Activated T-helper 1 cell treated with anti-CD3 and anti-CD28 coated beads, Interleukin-12 subunit alpha, Interleukin-12 subunit beta, Interleukin-2, Interleukin-4 antibody, amounts not matched to agents 30 ng/mL and 10 ng/mL and 1 ng/mL, durations not matched to agents 14 hours and 24 hours and 36 hours (primary cell): ENCODE results near the gene IGFLR1. TPM values are rescaled to one million over a fixed set of nuclear protein-coding genes. Genes with fewer than 3 reads are reported as not detected.
"Not testable (repeated sequence)": the region's sequence is repeated elsewhere in the genome, so short reads cannot be mapped to it uniquely, and the experiment has no call there.

Experiments used
- DNase-seq: peaks from one replicate; pipeline ENCODE4 v3.0.0; 2021; ENCODE audit warnings: low spot score
- H3K27ac Mint-ChIP-seq: one replicate; pipeline ENCODE4 v1.8.0; 2021; ENCODE audit warnings: mild to moderate bottlenecking, mixed read lengths
- H3K27me3 Mint-ChIP-seq: one replicate; pipeline ENCODE4 v1.8.0; 2022; ENCODE audit warnings: mild to moderate bottlenecking, moderate library complexity, mixed read lengths; ENCODE audit not compliant: insufficient read depth
- H3K36me3 Mint-ChIP-seq: one replicate; pipeline ENCODE4 v1.8.0; 2021; ENCODE audit warnings: low read depth, mixed read lengths
- H3K4me1 Mint-ChIP-seq: one replicate; pipeline ENCODE4 v1.8.0; 2021; ENCODE audit warnings: low read depth, mixed read lengths
- H3K4me3 Mint-ChIP-seq: one replicate; pipeline ENCODE4 v1.8.0; 2021; ENCODE audit warnings: mild to moderate bottlenecking, moderate library complexity, mixed read lengths
- H3K9me3 Mint-ChIP-seq: one replicate; pipeline ENCODE4 v1.8.0; 2021; ENCODE audit warnings: mixed read lengths
- intact Hi-C: fragments of 100-400 bp; cut with micrococcal nuclease; formaldehyde crosslinking; loops from one replicate; pipeline ENCODE4 v1.15.1; 2024
- total RNA-seq: library from RNA; stranded (reverse); gene quantifications from 2 replicates; pipeline ENCODE4 v1.2.3, GENCODE V29; 2022

Gene IGFLR1
- total RNA-seq, 1 donor from 2014 or later, result 105 TPM

DNA sequence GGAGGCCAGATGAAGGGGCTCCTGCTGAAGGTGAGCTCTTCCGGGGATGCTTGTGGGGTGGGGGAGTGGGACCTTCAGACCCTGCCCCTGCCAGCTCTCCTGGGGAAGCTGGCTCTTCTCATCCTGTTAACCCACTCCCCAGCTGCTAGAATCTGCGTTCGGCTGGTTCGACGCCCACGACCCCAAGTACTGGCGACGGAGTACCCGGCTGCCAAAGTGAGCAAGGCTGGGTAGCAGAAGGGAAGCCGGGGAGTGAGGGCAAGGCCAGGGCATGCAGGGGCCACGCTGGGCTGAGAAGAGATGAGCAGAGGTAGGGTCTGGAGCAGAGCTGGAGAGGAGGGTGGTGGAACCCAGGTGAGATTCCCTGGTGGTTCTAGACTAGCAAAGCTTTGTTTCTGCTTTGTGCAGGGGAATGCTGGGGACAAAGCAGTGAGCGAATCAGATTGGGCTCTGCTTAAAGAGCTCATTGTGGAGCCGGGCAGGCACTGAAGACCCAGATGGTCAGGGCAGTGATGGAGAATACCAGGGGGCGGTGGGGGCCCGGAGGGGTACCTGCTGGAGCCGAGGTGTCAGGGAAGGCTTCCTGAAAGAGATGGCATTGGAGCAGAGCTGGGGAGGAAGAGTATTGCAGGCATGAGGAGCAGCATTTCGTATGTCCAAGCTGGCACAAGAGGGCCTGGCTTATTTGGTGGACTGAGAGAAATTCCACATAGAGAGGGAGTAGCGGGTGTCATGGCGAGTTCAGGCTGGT, 14.1 kb downstream of the IGFLR1 start:
- Mint-ChIP-seq H3K27me3 (no peaks in the 10 kb centered on the region), H3K9me3 (no peaks in the 10 kb centered on the region), H3K4me3 (no peak overlapping the region), H3K4me1 (no peaks in the 10 kb centered on the region), H3K36me3 (peaks cover 63% of the 10 kb centered on the region), H3K27ac (no peak overlapping the region)
- no peak for DNase-seq
- intact Hi-C loops, result no loop called here

DNA sequence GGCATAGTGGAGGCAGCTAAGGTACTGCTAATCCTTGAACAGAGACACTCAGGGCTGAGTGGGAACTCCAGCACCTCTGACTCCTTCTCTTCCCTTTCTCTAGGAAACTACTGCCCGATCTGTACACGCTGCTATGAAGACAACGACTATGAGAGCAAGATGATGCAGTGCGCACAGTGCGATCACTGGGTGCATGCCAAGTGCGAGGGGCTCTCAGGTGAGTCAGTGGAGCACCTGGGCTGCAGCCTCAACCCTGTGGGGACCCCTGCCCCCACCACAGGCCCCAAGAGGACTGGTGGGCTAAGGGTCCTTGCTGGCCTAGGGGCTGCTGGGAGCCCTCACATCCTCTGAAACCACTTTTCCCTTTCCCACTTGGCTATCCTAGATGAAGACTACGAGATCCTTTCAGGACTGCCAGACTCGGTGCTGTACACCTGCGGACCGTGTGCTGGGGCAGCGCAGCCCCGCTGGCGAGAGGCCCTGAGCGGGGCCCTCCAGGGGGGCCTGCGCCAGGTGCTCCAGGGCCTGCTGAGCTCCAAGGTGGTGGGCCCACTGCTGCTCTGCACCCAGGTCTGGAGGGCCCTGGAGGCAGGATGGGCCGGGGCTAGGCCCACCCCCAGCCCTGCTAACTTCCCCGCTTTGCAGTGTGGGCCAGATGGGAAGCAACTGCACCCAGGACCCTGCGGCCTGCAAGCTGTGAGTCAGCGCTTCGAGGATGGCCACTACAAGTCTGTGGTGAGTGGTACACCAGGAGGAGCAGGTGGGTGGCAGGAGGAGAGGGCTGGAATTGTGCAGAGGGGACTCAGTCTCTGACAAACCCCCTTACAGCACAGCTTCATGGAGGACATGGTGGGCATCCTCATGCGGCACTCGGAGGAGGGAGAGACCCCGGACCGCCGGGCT, 14.9 kb downstream of the IGFLR1 start:
- H3K27ac Mint-ChIP-seq, result no peak overlapping the region
- H3K4me3 Mint-ChIP-seq, result no peak overlapping the region
- no peaks in the 10 kb centered on the region for H3K9me3 Mint-ChIP-seq
- intact Hi-C loops, result no loop called here
- H3K36me3 Mint-ChIP-seq, result peaks cover 69% of the 10 kb centered on the region
- H3K27me3 Mint-ChIP-seq, result no peaks in the 10 kb centered on the region
- no peak for DNase-seq
- H3K4me1 Mint-ChIP-seq, result no peaks in the 10 kb centered on the region

GRCh38 chr19:35725216-35725861, 16.9 kb downstream of the IGFLR1 start:
- no peak for DNase-seq
- Mint-ChIP-seq H3K36me3 (peaks cover 70% of the 10 kb centered on the region), H3K4me1 (peaks cover under 1% of the 10 kb centered on the region), H3K27ac (no peak overlapping the region), H3K27me3 (no peaks in the 10 kb centered on the region), H3K4me3 (no peak overlapping the region), H3K9me3 (no peaks in the 10 kb centered on the region)
- intact Hi-C loops, result no loop called here

DNA sequence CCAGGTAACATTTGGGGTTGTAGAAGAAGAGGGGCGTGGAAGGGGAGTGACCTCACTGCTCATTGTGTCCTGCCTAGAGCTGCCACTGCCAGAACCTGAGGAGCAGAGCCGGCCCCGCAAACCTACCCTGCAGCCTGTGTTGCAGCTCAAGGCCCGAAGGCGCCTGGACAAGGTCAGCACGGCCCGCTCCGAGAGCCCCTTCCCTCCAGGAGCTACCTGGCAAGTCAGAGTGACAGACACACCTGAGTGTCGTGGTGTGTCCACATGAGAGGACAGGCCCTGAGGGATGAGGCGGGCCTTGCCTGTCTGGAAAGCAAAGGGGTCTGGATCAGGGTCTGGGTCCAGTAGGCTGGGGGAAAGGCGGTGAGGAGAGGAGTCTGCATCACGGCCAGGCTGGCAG, 17.7 kb downstream of the IGFLR1 start:
- Mint-ChIP-seq H3K36me3 (peaks cover 69% of the 10 kb centered on the region), H3K9me3 (no peaks in the 10 kb centered on the region), H3K27me3 (no peaks in the 10 kb centered on the region), H3K4me1 (peaks cover 6% of the 10 kb centered on the region), H3K27ac (no peak overlapping the region), H3K4me3 (no peak overlapping the region)
- intact Hi-C loops, result no loop called here
- DNase-seq, result no peak

DNA sequence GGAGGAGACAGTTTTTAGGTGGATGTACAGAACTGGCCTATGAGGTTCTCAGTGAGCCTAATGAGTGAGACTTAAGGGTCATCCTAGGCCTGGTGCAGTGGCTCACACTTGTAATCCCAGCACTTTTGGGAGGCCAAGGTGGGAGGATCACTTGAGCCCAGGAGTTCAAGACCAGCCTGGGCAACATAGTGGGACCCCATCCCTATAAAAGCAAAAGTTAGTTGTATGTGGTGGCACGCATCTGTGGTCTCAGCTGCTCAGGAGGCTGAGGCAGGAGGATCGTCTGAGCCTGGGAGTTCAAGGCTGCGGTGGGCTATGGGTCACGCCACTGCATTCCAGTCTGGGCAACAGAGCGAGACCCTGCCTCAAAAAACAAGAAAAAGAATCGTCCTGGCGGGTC, 18.1 kb downstream of the IGFLR1 start:
- Mint-ChIP-seq H3K4me1 (peaks cover 10% of the 10 kb centered on the region), H3K36me3 (peaks cover 68% of the 10 kb centered on the region)
- H3K27ac Mint-ChIP-seq, H3K27me3 Mint-ChIP-seq, H3K9me3 Mint-ChIP-seq, H3K4me3 Mint-ChIP-seq, DNase-seq, intact Hi-C loops: not testable (repeated sequence)

DNA sequence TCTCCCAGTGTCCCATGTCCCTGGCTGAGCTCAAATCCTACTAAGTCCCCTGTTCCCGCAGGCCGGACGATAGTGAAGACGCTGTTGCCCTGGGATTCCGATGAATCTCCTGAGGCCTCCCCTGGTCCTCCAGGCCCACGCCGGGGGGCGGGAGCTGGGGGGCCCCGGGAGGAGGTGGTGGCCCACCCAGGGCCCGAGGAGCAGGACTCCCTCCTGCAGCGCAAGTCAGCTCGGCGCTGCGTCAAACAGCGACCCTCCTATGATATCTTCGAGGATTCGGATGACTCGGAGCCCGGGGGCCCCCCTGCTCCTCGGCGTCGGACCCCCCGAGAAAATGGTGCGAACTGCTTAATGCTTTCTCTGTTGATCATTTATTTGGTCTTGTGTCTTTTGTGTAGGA, 18.6 kb downstream of the IGFLR1 start:
- no peaks in the 10 kb centered on the region for H3K27me3 Mint-ChIP-seq
- H3K4me1 Mint-ChIP-seq, result peaks cover 15% of the 10 kb centered on the region
- no peak overlapping the region for H3K27ac Mint-ChIP-seq
- no peak for DNase-seq
- no peaks in the 10 kb centered on the region for H3K9me3 Mint-ChIP-seq
- H3K4me3 Mint-ChIP-seq, result no peak overlapping the region
- H3K36me3 Mint-ChIP-seq, result peaks cover 65% of the 10 kb centered on the region
- intact Hi-C loops, result no loop called here

DNA sequence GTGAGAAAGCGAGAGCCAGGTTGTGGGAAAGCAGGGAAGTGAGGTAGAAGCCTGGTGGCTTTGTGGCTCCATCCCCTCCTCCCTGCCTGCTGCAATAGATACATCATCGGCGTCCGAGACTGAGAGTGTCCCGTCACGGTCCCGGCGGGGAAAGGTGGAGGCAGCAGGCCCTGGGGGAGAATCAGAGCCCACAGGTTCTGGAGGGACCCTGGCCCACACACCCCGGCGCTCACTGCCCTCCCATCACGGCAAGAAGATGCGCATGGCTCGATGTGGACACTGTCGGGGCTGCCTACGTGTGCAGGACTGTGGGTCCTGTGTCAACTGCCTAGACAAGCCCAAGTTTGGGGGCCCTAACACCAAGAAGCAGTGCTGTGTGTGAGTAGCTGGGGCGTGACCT, 19.4 kb downstream of the IGFLR1 start:
- Mint-ChIP-seq H3K9me3 (no peaks in the 10 kb centered on the region), H3K27ac (no peak overlapping the region), H3K36me3 (peaks cover 58% of the 10 kb centered on the region), H3K4me3 (no peak overlapping the region), H3K27me3 (no peaks in the 10 kb centered on the region), H3K4me1 (peaks cover 16% of the 10 kb centered on the region)
- intact Hi-C loops, result no loop called here
- DNase-seq, result no peak

DNA sequence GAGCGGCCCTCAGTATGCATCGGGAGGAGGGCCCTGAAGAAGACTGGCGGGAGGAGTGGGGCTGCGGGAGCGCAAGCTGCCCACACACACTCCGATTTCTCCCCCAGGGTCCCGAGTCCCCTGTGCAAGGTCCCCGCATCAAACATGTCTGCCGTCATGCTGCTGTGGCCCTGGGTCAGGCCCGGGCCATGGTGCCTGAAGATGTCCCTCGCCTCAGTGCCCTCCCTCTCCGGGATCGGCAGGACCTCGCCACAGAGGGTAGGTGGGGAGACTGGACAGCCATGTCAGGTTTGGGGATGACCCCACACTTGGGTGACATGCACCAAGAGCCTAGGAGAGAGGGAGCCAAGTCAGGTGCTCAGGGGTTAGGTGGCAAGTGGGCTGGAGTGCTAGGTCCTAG, 19.8 kb downstream of the IGFLR1 start:
- intact Hi-C loops, result no loop called here
- no peak for DNase-seq
- H3K4me3 Mint-ChIP-seq, result no peak overlapping the region
- no peaks in the 10 kb centered on the region for H3K9me3 Mint-ChIP-seq
- no peaks in the 10 kb centered on the region for H3K27me3 Mint-ChIP-seq
- H3K27ac Mint-ChIP-seq, result no peak overlapping the region
- H3K36me3 Mint-ChIP-seq, result peaks cover 57% of the 10 kb centered on the region
- peaks cover 16% of the 10 kb centered on the region for H3K4me1 Mint-ChIP-seq

DNA sequence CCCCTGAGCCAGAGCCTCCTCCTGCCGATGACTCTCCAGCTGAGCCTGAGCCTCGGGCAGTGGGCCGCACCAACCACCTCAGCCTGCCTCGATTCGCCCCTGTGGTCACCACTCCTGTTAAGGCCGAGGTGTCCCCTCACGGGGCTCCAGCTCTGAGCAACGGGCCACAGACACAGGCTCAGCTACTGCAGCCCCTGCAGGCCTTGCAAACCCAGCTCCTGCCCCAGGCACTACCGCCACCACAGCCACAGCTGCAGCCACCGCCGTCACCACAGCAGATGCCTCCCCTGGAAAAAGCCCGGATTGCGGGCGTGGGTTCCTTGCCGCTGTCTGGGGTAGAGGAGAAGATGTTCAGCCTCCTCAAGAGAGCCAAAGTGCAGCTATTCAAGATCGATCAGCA, 20.9 kb downstream of the IGFLR1 start:
- peaks cover 20% of the 10 kb centered on the region for H3K4me1 Mint-ChIP-seq
- H3K36me3 Mint-ChIP-seq, result peaks cover 55% of the 10 kb centered on the region

GRCh38 chr19:35720648-35721047, 21.6 kb downstream of the IGFLR1 start:
- Mint-ChIP-seq H3K4me1 (peaks cover 22% of the 10 kb centered on the region), H3K9me3 (no peaks in the 10 kb centered on the region), H3K27ac (peak overlapping the region; percentile 29), H3K4me3 (no peak overlapping the region), H3K36me3 (peaks cover 51% of the 10 kb centered on the region), H3K27me3 (no peaks in the 10 kb centered on the region)
- intact Hi-C loops, result no loop called here
- DNase-seq, result no peak

More for the DNA sequence above, 20.9 kb downstream of the IGFLR1 start:
- DNase-seq, result no peak
- no peak overlapping the region for H3K27ac Mint-ChIP-seq
- intact Hi-C loops, result no loop called here
- H3K9me3 Mint-ChIP-seq, result no peaks in the 10 kb centered on the region
- no peak overlapping the region for H3K4me3 Mint-ChIP-seq
- no peaks in the 10 kb centered on the region for H3K27me3 Mint-ChIP-seq

DNA sequence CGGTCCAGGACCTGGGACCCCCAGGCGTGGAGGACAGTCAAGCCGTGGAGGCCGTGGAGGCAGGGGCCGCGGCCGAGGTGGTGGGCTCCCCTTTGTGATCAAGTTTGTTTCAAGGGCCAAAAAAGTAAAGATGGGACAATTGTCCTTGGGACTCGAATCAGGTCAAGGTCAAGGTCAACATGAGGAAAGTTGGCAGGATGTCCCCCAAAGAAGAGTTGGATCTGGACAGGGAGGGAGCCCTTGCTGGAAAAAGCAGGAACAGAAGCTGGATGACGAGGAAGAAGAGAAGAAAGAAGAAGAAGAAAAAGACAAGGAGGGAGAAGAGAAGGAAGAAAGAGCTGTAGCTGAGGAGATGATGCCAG, 22.1 kb downstream of the IGFLR1 start:
- Mint-ChIP-seq H3K9me3 (no peaks in the 10 kb centered on the region), H3K36me3 (peaks cover 47% of the 10 kb centered on the region), H3K27me3 (no peaks in the 10 kb centered on the region), H3K4me3 (peak overlapping the region; percentile 28), H3K4me1 (peaks cover 22% of the 10 kb centered on the region), H3K27ac (peak overlapping the region; percentile 21)
- no peak for DNase-seq
- intact Hi-C loops, result no loop called here

- peaks cover 46% of the 10 kb centered on the region for H3K36me3 Mint-ChIP-seq
- no peaks in the 10 kb centered on the region for H3K27me3 Mint-ChIP-seq
- peak overlapping the region; percentile 93 for H3K27ac Mint-ChIP-seq
- DNase-seq, result no peak
- peak overlapping the region; percentile 95 for H3K4me3 Mint-ChIP-seq
- H3K4me1 Mint-ChIP-seq, result peaks cover 26% of the 10 kb centered on the region
- intact Hi-C loops, result loop anchor here (5.0 kb wide), 2 partner anchors 172 to 293 kb away; partner anchors contain the start of genes ALKBH6 and TMEM147
- no peaks in the 10 kb centered on the region for H3K9me3 Mint-ChIP-seq
Measured at GRCh38 chr19:35719402-35720162, 22.7 kb downstream of the IGFLR1 start.
